ENCODE results near the gene IRX2. TPM values are rescaled to one million over a fixed set of nuclear protein-coding genes. Genes with fewer than 3 reads are reported as not detected.

Gene IRX2
- total RNA-seq, 1 donor from 2014 or later, result 56.4 TPM

- Histone ChIP-seq H3K36me3 (no peaks in the 10 kb centered on the region), H3K4me3 (no peak overlapping the region), H3K27ac (no peak overlapping the region), H3K4me1 (no peaks in the 10 kb centered on the region), H3K9me3 (no peaks in the 10 kb centered on the region), H3K27me3 (no peaks in the 10 kb centered on the region)
- ATAC-seq (no peak), DNase-seq (no peak)
- intact Hi-C loops (cut with DNase I), result no loop called here
- TF ChIP-seq CTCF (IDR thresholded peaks at IDR 0.05), result no peak
Observed at GRCh38 chr5:2704806-2705645, 46.5 kb downstream of the IRX2 start.

- no peak for TF ChIP-seq CTCF (IDR thresholded peaks at IDR 0.05)
- H3K9me3 ChIP-seq, result no peaks in the 10 kb centered on the region
- ATAC-seq, result no peak
- no peaks in the 10 kb centered on the region for H3K36me3 ChIP-seq
- H3K27me3 ChIP-seq, result no peaks in the 10 kb centered on the region
- no peak for DNase-seq
- H3K4me3 ChIP-seq, result no peak overlapping the region
- H3K27ac ChIP-seq, result no peak overlapping the region
- H3K4me1 ChIP-seq, result no peaks in the 10 kb centered on the region
- intact Hi-C loops (cut with DNase I), result no loop called here
Observed at GRCh38 chr5:2704111-2704510, 47.4 kb downstream of the IRX2 start.

- H3K4me3 ChIP-seq, result no peak overlapping the region
- ATAC-seq (no peak), DNase-seq (no peak)
- no peaks in the 10 kb centered on the region for H3K36me3 ChIP-seq
- no peaks in the 10 kb centered on the region for H3K4me1 ChIP-seq
- no peak for TF ChIP-seq CTCF (IDR thresholded peaks at IDR 0.05)
- no peaks in the 10 kb centered on the region for H3K27me3 ChIP-seq
- intact Hi-C loops (cut with DNase I), result no loop called here
- H3K9me3 ChIP-seq, result no peaks in the 10 kb centered on the region
- no peak overlapping the region for H3K27ac ChIP-seq
Observed at GRCh38 chr5:2703615-2704014, 47.9 kb downstream of the IRX2 start.

- H3K4me1 ChIP-seq, result no peaks in the 10 kb centered on the region
- H3K4me3 ChIP-seq, result no peak overlapping the region
- no peak overlapping the region for H3K27ac ChIP-seq
- intact Hi-C loops (cut with DNase I), result no loop called here
- DNase-seq, result no peak
- H3K36me3 ChIP-seq, result no peaks in the 10 kb centered on the region
- H3K27me3 ChIP-seq, result no peaks in the 10 kb centered on the region
- TF ChIP-seq CTCF (IDR thresholded peaks at IDR 0.05), result no peak
- H3K9me3 ChIP-seq, result no peaks in the 10 kb centered on the region
- ATAC-seq, result no peak
Observed at GRCh38 chr5:2703041-2703440, 48.4 kb downstream of the IRX2 start.

- no peaks in the 10 kb centered on the region for H3K36me3 ChIP-seq
- DNase-seq, result no peak
- ATAC-seq, result no peak
- H3K4me1 ChIP-seq, result no peaks in the 10 kb centered on the region
- no peak for TF ChIP-seq CTCF (IDR thresholded peaks at IDR 0.05)
- no peak overlapping the region for H3K4me3 ChIP-seq
- H3K27ac ChIP-seq, result no peak overlapping the region
- intact Hi-C loops (cut with DNase I), result no loop called here
- no peaks in the 10 kb centered on the region for H3K27me3 ChIP-seq
- no peaks in the 10 kb centered on the region for H3K9me3 ChIP-seq
Observed at GRCh38 chr5:2702096-2702879, 49.2 kb downstream of the IRX2 start.
